ENCODE data around the gene CIPC. TPM values are rescaled to one million over a fixed set of nuclear protein-coding genes. Genes with fewer than 3 reads are reported as not detected.
A peak's percentile ranks its signal among the peaks of the same experiment; 100 is the strongest.

Gene CIPC, protein sequence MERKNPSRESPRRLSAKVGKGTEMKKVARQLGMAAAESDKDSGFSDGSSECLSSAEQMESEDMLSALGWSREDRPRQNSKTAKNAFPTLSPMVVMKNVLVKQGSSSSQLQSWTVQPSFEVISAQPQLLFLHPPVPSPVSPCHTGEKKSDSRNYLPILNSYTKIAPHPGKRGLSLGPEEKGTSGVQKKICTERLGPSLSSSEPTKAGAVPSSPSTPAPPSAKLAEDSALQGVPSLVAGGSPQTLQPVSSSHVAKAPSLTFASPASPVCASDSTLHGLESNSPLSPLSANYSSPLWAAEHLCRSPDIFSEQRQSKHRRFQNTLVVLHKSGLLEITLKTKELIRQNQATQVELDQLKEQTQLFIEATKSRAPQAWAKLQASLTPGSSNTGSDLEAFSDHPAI
- 39.5 TPM for total RNA-seq

DNA sequence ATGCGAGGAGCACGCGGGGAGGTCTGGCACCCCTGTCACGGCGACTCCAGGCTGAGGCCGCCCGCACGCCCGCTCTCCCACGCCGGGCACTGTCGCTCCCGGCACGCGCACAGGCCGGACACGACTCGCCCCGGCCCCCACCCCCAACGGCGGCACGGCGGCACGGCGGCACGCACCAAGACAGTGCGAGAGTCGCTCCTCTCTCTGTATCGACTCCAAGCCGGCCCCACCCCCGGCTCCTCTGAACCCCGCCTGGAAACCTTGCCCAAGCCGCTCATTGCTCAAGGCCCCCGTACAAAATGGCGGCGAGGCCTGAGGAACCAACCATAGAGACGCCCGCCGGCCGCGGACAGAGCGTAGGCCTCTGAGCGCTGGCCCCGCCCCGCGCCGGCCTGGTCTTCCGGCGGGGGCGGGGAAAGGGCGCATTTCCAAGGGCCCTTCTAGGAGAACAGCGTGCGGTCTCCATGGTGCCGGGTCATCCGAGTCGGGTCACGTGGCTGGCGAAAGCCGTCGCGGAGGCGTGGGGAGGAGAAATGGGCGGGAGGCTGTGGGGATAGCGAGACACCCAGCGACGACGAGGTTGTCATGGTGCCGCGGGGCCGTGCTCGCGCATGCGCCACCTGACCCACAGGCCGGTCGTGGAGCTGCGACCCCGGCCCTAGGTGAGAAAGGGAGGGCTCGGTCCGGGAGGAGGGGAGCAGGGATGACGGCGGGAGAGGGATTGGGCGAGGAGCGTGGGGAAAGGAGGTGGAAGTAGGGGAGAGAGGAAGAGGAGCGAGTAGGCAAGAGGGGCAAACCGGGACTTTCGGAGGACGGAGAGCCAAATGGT is at the start of gene CIPC:
TSS of gene CIPC (plus strand) at position 559 of the 829 bp plus-strand sequence. CDS start 7,451 bp downstream, outside the sequence.
- peak; percentile 100 for DNase-seq (ENCODE audit: low spot score)

DNA sequence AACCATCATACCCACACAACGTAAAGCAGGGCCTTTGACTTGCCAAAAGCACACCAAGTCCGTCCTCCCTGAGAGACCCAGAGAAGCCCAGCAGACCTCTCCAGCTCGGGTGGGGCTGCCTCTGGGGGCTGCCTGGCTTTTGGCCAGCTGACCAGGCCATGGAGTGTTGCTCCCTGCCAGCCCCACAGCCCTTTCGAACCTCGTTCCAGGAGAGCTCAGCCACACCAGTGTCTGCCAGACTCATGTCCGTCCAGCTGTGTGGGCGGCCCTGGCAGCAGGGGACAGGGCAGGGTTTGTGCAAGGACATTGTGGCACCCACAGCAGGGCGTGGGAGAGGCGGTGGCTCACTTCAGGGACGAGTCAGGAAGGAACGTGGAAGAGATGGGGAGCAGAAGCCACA is 46.9 kb upstream of the CIPC start:
- DNase-seq (ENCODE audit: low spot score), result no peak

DNA sequence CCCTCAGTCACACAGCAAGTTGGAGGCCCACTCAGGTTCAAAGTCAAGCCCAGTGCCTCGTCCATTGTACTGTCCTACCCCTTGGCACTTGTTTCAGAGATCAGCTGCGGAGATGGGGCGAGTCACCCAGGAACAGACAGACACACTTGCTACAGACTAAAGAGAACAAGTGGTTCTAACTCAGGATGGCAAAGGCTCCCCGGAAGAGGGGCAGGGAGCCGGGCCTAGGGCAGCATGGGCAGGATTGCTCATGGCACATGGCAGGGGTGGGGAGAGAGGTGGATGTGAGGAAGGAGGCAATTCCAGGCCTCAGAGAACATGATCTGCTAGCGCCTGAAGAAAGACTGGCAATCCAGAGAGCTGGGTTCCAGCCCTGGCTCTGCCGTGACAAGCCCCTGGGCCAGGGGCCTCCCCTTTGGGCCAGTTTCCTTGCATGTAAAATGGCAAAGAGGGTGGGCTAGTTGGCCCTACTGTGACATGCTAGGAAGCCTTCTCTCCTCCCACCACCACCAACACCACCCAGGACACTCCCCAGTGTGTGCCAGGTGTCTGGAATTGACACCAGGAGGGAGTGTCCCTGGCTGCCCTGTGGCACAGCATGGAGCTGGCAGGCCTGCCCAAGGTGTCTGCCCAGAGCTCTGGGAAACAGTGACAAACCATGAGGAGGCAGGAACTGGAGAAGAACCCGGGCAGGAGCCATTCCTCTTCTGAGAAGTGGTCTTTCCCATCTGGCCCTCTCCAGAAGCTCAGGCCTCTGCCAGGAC is 45.6 kb upstream of the CIPC start:
- DNase-seq (ENCODE audit: low spot score), result no peak

DNA sequence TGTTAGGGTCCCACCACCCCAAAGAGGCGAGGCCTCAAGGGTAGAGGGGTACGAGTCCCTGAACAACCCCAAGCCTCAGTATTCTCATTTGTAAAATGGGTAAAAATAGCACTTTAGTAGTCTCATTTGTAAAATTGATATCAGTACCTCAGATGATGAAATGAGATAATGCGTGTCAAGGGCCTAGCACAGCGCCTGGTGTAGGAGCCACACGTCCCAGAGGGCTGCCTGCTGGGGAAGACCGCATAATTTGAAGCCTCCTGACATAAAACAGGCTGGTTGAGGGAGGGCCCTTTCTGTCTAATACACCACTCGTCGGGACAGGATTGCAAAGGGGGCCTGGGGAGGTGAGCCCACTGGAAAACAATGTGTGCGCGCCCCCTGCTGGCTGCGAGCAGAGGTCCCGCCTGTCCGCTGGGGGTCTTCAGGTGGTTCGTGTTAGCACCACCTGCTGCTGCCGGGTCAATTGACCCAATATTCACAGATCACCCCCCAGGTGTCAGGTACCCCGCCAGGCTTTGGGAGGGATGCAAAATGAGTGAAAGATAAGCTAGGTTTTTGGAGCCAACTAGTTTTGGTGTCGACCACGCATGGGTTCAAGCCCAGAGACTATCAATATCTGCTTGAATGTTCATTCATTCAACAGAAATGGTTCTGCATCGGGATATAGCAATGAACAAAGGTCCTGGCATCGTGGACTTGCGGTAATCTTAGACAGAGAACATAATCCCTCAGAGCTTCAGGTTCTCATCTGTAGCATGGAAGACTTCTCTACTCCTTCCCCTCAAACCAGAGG is 44.8 kb upstream of the CIPC start:
- peak; percentile 77 for DNase-seq (ENCODE audit: low spot score)

DNA sequence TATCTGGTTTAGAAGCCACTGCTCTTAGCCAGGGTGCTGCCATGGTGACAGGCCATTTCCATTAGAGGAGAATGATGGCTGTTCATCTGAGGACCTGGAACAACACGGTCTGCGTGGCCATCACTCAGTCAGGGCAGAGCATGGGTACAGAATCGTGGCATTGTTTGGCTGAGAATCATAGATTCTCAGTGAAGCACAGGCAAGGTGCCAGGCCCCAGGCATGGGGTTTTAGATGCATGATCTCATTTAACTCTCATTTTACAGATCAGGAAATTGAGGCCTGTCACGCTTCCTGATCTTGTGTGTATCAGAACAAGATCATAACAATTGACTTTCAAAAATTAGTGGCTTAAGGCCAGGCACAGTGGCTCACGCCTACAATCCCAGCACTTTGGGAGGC is 42.8 kb upstream of the CIPC start:
- DNase-seq (ENCODE audit: low spot score), result no peak

DNA sequence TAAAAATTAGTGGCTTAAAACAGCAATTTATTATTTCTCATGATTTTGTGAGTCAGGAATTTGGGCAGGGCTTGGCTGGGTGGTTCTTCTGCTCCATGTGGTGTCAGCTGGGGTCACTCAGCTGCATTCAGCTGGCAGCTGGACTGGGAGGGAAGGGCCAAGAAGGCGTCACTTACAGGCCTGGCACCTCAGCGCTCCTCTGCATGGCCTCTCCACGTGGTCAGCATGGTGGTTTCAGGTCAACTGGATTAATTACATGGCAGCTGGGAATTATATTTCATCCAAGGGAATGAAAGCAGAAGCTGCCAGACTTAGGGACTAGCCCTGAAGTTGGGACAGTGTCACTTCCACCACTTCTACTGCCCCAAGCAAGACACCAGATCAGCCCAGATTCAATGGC is 42.1 kb upstream of the CIPC start:
- DNase-seq (ENCODE audit: low spot score), result no peak

DNA sequence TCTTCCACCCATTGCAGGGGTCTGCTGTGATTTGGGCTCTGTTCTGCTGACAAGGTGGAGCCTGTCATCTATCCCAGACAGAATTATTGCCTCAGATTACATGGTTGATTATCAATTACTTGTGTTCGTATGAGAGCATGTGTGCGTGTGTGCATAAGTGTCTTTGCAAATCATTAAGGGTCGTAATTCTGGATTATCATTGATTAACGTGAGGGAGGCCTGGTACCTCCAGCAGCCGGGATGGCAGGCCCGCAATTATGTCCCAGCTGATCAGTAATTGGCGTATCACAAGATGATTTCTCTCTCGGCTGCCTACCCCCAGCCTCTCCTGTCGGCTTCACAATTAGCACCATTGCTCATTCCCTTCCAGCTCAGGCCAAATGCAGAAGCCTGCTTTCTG is 39.9 kb upstream of the CIPC start:
- no peak for DNase-seq (ENCODE audit: low spot score)

DNA sequence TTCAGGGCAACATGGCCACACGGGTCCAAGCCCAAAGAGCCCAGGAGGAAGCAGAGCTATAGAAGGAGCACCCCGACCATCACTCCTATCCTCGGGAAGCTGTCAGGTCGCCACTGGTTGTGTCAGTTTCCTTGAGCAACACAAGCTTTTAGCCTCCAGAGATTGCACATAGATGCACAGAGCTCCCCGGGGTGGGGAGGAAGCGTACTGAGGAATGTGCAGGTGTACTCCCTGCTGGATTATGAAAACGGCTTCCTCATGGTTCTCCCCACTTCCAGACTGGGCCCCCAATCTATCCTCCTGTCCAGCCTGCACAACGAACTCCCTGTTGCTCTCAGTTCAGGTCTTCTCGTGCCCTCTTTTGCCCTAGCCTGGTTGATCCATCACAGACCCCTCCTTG is 39.3 kb upstream of the CIPC start:
- no peak for DNase-seq (ENCODE audit: low spot score)

DNA sequence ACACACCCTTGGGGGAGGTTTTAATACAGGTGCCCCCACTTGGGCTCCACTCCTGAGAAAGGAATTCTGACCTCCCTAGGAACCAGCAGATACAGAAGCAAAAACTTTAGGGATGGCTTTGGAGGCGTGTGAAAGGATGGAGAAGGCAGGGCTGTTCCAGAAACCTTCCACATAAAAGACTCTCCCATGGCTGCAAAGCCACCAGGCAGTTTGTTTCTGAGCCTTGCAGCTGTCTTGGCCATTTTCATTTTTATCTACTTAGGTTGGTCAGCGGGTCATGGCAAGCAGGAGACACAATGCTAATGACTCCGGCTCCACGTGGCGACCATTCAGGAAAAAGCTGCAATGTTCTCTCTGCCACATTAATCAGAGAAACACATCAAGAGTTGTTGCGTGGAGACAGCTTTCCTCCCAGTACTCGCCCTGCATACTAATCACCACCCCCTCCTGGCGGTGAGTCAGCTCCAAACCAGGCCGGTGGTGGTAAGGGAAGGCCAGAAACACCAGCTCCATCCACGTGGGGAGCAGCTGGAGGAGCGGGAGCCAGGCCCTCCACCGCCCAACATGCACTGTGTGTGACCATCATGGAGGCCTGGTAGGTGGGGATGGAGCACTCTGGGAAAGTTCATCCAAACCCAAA is 38.7 kb upstream of the CIPC start:
- peak; percentile 73 for DNase-seq (ENCODE audit: low spot score)

DNA sequence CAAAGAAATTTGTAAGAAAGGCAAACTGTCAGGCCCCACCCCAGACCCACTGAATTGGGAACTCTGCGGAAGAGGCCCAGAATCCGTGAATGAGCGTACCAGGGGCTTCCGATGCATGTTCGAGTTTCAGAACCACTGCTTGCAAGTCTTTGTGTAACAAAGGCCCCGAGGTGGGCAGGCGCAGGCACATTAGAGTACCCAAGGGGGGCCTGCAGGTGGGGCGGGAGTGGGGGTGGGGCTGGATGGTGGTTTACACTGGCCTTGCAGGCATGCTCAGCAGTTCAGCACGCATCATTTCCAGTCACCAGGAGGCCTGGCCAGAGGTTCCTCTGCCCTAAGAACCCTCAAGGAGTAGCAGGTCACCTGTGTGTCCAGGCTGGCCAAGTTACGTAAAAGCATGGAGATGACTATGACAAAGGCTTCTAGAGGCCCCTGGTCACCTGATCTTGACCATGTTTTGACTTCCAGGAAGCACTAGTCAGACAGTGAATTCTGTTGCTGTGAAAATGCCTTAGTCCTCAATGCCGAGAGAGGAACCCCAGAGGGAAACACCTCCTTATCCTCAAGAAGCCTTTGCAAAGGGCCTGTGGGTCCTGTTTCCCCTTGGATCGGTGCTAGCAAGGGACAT is 36.3 kb upstream of the CIPC start:
- no peak for DNase-seq (ENCODE audit: low spot score)

DNA sequence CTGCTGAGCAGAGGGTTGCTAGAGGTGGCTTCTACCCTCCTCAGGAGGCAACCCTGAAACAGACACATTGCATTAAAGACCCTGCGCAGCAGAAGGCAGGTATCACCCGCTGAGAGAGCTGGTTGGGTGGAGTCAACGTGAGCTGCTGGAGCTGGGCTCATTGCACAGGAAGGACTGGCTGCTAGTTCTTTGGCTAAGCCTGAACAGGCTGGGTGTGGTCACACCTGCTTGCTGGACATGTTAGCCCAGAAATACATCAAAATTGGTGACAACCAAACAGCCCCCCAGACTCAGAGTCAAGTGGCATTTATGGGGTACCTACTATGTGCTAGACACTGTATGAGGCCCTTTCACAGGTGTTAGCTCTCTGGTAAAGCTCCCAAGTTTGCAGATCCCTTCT is 35.8 kb upstream of the CIPC start:
- no peak for DNase-seq (ENCODE audit: low spot score)

DNA sequence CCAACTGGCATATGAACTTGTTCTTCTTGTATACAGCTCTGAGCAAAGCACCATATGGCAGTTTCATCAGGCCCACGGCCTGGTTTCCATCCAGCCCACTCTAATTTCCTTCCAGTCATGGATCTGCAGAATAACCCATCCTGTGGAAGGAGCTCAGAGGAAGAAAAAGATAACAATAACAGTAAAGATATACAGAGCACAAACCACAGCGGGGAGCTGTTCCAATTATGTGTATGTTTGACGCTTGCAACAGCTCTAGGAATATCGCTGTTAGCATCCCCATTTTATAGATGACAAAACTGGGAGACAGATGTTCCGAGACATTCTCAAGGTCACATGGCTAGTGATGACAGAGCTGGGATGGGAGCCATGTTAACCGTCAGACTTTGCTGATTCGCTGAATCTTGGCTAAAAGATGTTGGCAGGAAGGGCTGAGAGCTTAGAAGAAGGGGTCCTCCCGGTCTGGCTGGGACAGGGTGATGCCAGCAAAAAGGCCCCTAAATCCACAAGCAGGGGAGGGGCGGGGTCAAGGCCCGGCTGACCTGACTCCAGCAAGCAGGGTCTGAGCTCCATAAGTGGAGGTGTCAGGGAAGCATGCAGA is 34.4 kb upstream of the CIPC start:
- no peak for DNase-seq (ENCODE audit: low spot score)

DNA sequence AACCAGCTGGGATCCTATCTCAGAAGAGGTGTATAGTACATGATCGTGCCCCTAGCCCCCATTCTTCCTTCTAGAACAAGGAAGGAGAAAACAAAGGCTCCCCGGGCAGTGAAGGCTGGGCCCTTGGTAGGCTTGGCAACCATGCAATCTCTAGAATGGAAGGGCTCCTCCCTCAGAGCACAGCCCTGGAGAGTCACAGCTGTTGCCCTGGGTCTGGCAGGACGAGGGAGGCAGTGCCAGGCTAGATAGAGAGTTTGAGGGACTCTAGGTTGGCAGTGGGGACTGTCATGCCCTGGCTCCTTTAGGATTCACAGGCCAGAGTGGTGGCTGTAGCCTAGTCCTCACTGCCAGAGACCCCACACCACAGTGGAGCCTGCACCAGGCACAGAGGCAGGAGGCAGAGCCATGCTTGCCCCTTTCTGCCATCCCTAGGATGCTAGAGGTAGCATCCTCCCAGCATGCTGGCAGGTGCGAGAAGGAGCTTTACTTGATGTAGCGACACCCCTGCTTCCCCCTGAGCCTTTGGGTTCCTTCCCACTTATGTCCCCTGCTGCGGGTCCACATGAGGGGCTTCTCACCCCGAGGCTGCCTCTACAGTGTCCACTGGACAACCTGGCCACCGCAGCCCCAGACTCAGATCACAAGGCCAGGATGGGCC is 33.4 kb upstream of the CIPC start:
- no peak for DNase-seq (ENCODE audit: low spot score)

DNA sequence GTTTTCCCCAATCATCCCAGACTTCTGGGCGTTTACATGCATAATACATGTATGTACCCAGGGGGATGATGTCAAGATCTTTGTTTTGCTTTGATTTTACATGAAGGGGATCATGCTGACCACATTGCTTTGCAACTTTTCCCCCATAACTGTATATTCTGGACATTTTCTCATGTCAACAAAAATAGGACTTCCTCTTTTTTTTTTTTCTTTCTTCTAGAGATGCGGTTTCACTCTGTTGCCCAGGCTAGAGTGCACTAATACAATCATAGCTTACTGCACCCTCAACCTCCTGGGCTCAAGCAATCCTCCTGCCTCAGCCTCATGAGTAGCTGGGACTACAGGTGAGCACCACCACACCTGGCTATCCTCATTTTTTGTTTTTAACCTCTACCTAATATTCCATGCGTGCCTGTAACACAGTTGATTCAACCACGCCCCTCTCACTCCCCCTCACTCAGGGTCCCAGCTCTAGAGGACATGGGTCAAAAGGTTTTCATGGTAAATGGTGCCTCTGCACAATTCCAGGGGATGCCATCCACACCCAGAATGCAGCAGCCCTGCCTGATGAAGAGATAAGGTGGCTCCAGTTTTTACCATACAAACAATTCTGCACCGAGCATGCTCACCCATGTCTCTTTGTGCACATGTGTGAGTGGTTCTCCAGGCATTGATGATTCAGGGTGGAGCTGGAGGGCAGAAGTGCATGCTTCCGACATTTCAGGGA is 32.0 kb upstream of the CIPC start:
- no peak for DNase-seq (ENCODE audit: low spot score)

DNA sequence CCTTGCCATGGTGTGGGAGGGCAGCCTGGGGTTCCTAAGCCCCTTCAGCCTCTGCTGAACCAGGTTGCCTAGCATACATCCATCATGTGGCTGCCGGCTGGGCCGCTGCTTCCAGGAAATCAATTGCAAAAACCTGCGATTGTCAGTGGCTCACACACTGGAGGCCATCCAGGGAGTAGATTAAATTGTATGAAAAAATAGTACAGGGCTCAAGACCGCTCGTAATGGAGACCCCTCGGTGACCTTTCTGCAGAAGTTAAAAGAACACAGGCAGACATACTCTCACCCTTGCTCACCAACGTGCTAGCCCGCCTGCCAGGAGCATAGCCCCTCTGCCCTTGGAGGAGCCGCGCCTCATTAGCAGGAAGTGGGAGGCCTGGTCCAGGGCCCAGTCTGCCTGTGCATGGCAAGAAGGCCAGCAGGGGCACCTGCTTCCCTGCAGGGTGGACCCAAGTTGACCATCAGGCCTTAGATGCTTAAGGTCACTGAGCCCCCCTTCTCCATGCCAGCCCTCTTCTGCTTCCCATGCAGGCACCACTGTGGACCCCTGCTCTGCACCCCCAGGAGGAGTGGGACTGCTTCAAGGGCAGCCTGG is 31.4 kb upstream of the CIPC start:
- no peak for DNase-seq (ENCODE audit: low spot score)

DNA sequence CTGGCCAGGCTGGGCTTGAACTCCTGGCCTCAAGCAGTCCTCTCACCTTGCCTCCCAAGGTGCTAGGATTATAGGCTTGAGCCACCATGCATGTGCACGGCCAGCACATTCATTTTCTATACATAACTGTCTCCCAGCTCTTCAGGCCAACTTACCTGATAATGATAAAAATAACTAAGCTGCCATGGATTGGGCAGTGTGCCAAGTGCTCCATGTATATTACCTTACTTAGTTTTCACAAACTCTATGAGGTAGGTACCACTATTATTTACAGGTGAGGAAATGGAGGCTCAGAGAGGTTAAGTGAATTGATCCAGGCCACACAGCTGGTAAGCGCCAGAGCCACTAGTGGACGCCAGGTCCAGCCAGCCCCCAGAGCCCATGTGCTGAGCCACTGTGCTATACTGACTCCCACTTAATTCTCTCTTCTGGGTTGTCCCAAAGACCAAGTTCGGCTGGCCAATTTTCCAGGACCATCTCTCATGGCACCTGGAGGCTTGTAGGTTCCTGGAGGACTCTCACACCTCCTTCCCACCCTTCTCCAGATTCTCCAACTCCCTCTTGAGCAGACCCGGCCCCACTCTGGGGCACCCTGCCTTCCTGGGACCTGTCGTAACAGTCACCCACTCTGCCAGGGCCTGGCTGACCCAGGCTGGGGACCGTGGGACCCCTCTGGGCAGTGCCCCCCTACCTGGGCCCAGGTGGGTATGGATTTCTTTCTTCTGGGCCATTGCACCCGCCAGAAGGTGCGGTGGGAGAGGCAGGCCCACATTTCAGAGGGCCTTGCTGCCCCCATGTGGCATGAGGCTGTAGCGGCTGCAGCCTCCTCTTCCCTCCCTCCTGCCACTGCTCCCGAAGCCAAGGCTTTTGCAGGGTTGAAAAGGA is 30.2 kb upstream of the CIPC start:
- peak; percentile 76 for DNase-seq (ENCODE audit: low spot score)

DNA sequence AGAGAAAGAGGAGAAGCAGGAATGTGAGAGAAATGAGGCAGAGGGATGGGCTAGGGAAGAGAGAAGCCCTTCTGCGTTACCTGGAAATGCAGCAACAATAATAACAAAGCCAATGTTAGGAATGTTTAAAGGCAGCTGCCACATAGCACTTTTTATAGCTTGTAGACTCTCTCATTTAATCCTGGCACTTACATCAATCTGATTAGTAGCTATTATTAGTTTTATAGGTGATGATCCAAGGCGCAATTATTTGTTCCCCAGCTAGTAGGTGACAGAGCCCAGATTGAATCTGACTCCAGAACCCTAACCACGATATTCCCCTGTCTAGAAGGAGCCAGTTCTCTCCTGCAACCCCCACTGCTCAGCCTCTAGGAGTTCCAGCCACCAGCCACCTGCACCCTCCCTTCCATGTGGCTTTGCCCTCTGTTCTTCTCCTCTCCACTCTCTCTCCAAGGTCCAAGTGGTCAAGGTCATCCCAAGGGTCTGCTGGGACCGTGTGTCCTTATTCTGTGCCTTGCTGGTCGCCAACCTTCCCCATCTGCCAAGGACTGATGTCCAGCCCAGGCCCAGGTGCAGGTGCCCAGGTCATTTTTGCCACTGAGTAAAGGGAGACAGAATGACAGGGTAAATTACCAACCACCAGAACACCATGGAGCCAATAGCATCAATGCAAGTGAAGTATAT is 29.4 kb upstream of the CIPC start:
- no peak for DNase-seq (ENCODE audit: low spot score)
